Transverse colon (tissue), 3 donors: ENCODE measurements around the gene FAM111A.

ENCODE experiments used
- EP300 ChIP-seq: sonication (generic); formaldehyde crosslinking; IDR thresholded peaks from one replicate; pipeline ENCODE4 v1.6.1; 2017; ENCODE audit warnings: antibody characterized with exemption, low read depth
- POLR2A ChIP-seq: fragments of 450-650 bp; IDR thresholded peaks from one replicate; pipeline ENCODE4 v1.6.1; 2016; ENCODE audit warnings: antibody characterized with exemption, mild to moderate bottlenecking, moderate library complexity
- TF ChIP-seq, protein P1 (sequence below), 5 experiments: fragments of 200-600 bp in 3 of 5; fragments of 450-650 bp in 2 of 5; sonication (generic) in 3 of 5; IDR thresholded peaks; 1 replicate in 2 of 5; 2 replicates in 3 of 5; pipeline ENCODE4 v1.5.1; 2016 to 2017; ENCODE audit warnings: antibody characterized with exemption in 5 of 5, inconsistent platforms in 3 of 5, mild to moderate bottlenecking in 2 of 5, moderate library complexity in 1 of 5

DNA sequence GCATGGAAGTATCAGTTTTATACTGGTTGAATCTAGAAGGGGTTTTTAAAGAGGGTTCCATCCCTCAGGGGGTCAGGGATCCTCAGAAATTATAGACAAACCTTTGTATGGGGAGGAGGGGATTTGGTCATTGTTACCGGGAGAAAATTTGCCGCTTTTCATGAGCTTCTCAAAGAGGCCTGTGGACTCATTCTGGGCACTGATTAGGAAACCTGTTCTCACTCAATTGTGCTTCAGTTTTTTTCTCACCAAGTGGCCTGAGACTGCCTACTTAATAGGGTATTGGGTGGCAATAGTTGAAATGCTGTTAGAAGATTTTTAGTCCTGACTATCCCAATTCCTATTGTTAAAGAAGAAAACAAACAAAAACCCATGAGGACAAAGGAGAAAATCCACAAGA lies 56.1 kb downstream of the FAM111A start:
- no peak for TF ChIP-seq EP300
- TF ChIP-seq, protein P1, sequence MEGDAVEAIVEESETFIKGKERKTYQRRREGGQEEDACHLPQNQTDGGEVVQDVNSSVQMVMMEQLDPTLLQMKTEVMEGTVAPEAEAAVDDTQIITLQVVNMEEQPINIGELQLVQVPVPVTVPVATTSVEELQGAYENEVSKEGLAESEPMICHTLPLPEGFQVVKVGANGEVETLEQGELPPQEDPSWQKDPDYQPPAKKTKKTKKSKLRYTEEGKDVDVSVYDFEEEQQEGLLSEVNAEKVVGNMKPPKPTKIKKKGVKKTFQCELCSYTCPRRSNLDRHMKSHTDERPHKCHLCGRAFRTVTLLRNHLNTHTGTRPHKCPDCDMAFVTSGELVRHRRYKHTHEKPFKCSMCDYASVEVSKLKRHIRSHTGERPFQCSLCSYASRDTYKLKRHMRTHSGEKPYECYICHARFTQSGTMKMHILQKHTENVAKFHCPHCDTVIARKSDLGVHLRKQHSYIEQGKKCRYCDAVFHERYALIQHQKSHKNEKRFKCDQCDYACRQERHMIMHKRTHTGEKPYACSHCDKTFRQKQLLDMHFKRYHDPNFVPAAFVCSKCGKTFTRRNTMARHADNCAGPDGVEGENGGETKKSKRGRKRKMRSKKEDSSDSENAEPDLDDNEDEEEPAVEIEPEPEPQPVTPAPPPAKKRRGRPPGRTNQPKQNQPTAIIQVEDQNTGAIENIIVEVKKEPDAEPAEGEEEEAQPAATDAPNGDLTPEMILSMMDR (IDR thresholded peaks at IDR 0.05), result no peak
- TF ChIP-seq POLR2A, result no peak
